ENCODE data around the gene FURIN. TPM values are rescaled to one million over a fixed set of nuclear protein-coding genes. Genes with fewer than 3 reads are reported as not detected.
"Not testable (repeated sequence)": the region's sequence is repeated elsewhere in the genome, so short reads cannot be mapped to it uniquely, and the experiment has no call there.

The FURIN gene
- total RNA-seq, 1 donor from 2014 or later = 143 TPM

GRCh38 chr15:90844696-90845095 is 23.7 kb upstream of the FURIN start:
- Mint-ChIP-seq H3K4me3 (ENCODE audit: unreplicated experiment) (no peak overlapping the region), H3K27me3 (ENCODE audit: unreplicated experiment) (peaks cover 2% of the 10 kb centered on the region), H3K9me3 (ENCODE audit: unreplicated experiment) (no peaks in the 10 kb centered on the region), H3K36me3 (ENCODE audit: low read depth, unreplicated experiment) (no peaks in the 10 kb centered on the region), H3K27ac (ENCODE audit: unreplicated experiment) (no peak overlapping the region), H3K4me1 (ENCODE audit: unreplicated experiment) (peaks cover 2% of the 10 kb centered on the region)
- DNase-seq (ENCODE audit: low spot score) = no peak
- no peak for TF ChIP-seq CTCF (IDR thresholded peaks at IDR 0.05; ENCODE audit: unreplicated experiment)

GRCh38 chr15:90845201-90845949 is 23.0 kb upstream of the FURIN start:
- no peak overlapping the region for H3K27ac Mint-ChIP-seq (ENCODE audit: unreplicated experiment)
- no peaks in the 10 kb centered on the region for H3K4me1 Mint-ChIP-seq (ENCODE audit: unreplicated experiment)
- DNase-seq (ENCODE audit: low spot score) = no peak
- H3K9me3 Mint-ChIP-seq (ENCODE audit: unreplicated experiment) = no peaks in the 10 kb centered on the region
- no peak for TF ChIP-seq CTCF (IDR thresholded peaks at IDR 0.05; ENCODE audit: unreplicated experiment)
- no peaks in the 10 kb centered on the region for H3K36me3 Mint-ChIP-seq (ENCODE audit: low read depth, unreplicated experiment)
- H3K27me3 Mint-ChIP-seq (ENCODE audit: unreplicated experiment) = peaks cover 2% of the 10 kb centered on the region
- H3K4me3 Mint-ChIP-seq (ENCODE audit: unreplicated experiment) = no peak overlapping the region

GRCh38 chr15:90849424-90849823 is 19.0 kb upstream of the FURIN start:
- H3K4me3 Mint-ChIP-seq (ENCODE audit: unreplicated experiment); H3K27ac Mint-ChIP-seq (ENCODE audit: unreplicated experiment); H3K4me1 Mint-ChIP-seq (ENCODE audit: unreplicated experiment); DNase-seq (ENCODE audit: low spot score); H3K27me3 Mint-ChIP-seq (ENCODE audit: unreplicated experiment); H3K9me3 Mint-ChIP-seq (ENCODE audit: unreplicated experiment); H3K36me3 Mint-ChIP-seq (ENCODE audit: low read depth, unreplicated experiment): not testable (repeated sequence)

- H3K27me3 Mint-ChIP-seq (ENCODE audit: unreplicated experiment) = no peaks in the 10 kb centered on the region
- DNase-seq (ENCODE audit: low spot score) = no peak
- no peaks in the 10 kb centered on the region for H3K9me3 Mint-ChIP-seq (ENCODE audit: unreplicated experiment)
- no peaks in the 10 kb centered on the region for H3K36me3 Mint-ChIP-seq (ENCODE audit: low read depth, unreplicated experiment)
- no peaks in the 10 kb centered on the region for H3K4me1 Mint-ChIP-seq (ENCODE audit: unreplicated experiment)
- no peak overlapping the region for H3K4me3 Mint-ChIP-seq (ENCODE audit: unreplicated experiment)
- TF ChIP-seq CTCF (IDR thresholded peaks at IDR 0.05; ENCODE audit: unreplicated experiment) = no peak
- no peak overlapping the region for H3K27ac Mint-ChIP-seq (ENCODE audit: unreplicated experiment)
Observed at GRCh38 chr15:90851114-90851513, 17.3 kb upstream of the FURIN start.

GRCh38 chr15:90851940-90852339 is 16.4 kb upstream of the FURIN start:
- DNase-seq (ENCODE audit: low spot score) = no peak
- Mint-ChIP-seq H3K36me3 (ENCODE audit: low read depth, unreplicated experiment) (no peaks in the 10 kb centered on the region), H3K27me3 (ENCODE audit: unreplicated experiment) (no peaks in the 10 kb centered on the region), H3K4me3 (ENCODE audit: unreplicated experiment) (no peak overlapping the region), H3K4me1 (ENCODE audit: unreplicated experiment) (peaks cover 7% of the 10 kb centered on the region), H3K9me3 (ENCODE audit: unreplicated experiment) (no peaks in the 10 kb centered on the region), H3K27ac (ENCODE audit: unreplicated experiment) (no peak overlapping the region)
- TF ChIP-seq CTCF (IDR thresholded peaks at IDR 0.05; ENCODE audit: unreplicated experiment) = no peak
